T47D (cell line): ENCODE measurements around the gene MAT2B.

Source experiments
- DNase-seq, 2 experiments: peaks; one replicate each; pipeline versions ENCODE4 v3.0.0 to v3.0.0-alpha.2; 2011 to 2012; ENCODE audit warnings: low read depth in 1 of 2, low spot score in 1 of 2
- JUND ChIP-seq: IDR thresholded peaks from 2 replicates; pipeline ENCODE4 v1.6.1; 2012; ENCODE audit warnings: low read depth
- in situ Hi-C: cut with HindIII; loops from 2 replicates; pipeline ENCODE4 v1.10.0; 2016; ENCODE audit warnings: low sequenced_read_pairs, low pct_unique_long_range_greater_than_20kb

Gene MAT2B

DNA sequence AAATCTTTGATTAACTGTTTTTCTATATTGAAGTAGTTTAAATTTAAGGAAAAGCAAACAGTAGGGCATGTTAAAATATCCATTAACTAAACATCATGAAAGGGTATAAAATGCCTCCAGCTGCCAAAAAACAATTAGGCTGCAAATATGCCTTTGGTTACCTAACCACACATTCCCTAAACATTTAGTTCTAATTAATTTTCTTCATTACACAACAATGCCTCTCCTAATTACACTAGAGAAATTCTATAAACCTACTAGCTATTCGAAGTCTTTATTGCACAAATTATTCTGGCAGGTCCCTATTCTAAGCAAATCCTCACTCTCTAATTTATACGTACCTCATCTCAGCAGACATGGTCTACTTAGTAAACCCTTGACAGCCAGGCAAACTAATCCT is 37.4 kb downstream of the MAT2B start:
- in situ Hi-C loops, result no loop called here
- TF ChIP-seq JUND, result no peak
- no peak for DNase-seq

DNA sequence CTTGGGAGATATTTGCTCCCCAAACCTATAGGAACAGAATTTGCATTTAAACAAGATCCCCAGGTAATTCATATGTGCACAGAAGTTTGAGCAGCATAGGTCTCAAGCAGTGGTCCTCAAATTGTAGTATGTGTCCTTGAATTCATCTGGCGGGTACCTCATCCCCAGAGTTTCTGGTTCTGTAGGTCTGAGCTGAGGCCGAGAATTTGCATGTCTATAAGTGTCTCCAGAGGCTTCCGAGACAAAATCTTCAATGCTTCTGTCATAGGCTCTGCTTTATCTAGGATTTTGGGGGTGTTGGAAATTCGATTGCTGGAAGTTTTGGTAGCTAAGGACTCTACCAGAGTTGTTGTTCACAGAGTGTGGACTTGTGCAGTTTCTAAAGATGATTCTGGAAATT is 38.6 kb downstream of the MAT2B start:
- no peak for DNase-seq
- in situ Hi-C loops, result no loop called here
- TF ChIP-seq JUND, result no peak

DNA sequence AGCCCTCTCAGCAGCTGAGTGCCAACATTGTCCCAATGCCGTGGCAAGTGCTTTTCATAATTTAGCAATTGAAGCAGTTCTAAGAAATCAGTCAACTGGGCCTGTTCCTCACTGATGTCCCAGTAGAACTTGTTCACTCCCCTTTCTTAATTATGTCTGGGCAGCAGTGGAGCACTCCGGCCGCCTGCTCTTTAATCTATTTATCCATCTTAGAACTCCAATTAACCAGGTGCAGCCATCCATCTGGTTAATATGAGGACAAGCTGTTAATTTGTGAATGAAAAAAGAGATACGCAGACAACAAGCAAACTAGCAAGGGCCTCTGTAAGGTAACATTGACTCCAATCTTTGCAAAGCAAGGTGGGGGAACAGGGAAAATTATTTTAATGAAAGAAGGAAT is 39.4 kb downstream of the MAT2B start:
- in situ Hi-C loops, result no loop called here
- no peak for DNase-seq

DNA sequence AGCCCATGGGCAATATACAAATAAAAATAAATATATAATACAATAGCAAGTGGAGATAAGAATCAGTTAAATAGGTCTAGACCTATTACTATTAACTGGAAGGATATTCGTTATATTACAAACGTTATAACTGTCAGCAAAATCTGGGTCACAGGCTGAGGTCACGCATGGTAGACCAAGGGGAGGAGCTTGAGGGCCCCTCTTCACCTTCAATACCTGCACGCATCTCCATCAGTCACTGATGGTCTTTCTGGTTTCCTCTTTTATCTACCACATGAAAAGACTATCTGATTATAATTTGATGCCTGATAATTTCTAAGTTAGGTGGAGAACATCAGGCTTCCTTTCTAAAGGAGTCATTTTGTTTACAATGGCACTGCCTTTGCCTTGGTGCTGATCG is 43.2 kb downstream of the MAT2B start:
- in situ Hi-C loops, result no loop called here
- no peak for DNase-seq
- no peak for TF ChIP-seq JUND

More for the DNA sequence above, 39.4 kb downstream of the MAT2B start:
- TF ChIP-seq JUND, result no peak

DNA sequence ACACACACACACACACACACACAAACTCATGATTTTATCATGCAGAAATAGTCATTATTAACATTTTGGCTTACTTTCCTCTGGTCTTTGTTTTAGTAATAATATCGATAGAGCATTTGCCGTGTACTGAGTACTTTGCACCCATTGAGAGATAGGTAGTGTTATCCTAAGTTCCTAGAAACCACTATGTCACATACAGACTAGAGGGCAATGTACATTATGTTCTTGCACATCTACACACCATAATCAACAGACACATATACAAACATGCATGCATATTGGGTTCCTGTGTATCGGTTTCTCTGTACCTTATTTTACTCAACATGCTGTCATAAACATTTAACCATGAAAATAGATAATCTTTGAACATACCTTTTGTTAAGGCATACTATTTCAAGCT is 45.7 kb downstream of the MAT2B start:
- in situ Hi-C loops, result no loop called here

DNA sequence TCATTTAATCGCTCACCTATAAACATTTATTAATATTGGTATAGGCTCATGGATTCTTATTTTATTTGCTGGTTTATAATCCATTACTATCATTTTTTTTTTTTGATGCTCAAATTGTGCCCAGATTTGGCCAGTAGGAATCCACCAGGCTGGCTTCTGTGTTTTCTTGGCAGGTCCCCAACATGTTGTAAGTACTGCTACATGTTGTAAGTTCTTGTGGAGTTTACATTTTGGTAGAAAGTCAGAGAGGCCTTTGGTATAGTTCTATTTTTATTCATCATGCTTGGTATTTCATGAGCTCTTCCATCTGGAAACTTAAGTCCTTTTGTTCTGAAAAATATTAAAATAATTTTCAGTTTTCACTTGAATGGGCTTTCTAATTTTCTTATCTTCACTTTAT is 47.1 kb downstream of the MAT2B start:
- no peak for DNase-seq
- in situ Hi-C loops, result no loop called here
- no peak for TF ChIP-seq JUND

More for the DNA sequence above, 45.7 kb downstream of the MAT2B start:
- no peak for TF ChIP-seq JUND
- DNase-seq, result no peak

GRCh38 chr5:163561339-163561738 is 55.9 kb downstream of the MAT2B start:
- no peak for TF ChIP-seq JUND
- DNase-seq, result no peak
- in situ Hi-C loops, result no loop called here

GRCh38 chr5:163562071-163562470 is 56.7 kb downstream of the MAT2B start:
- no peak for TF ChIP-seq JUND
- no peak for DNase-seq
- in situ Hi-C loops, result no loop called here

GRCh38 chr5:163563112-163563511 is 57.7 kb downstream of the MAT2B start:
- DNase-seq, result no peak
- in situ Hi-C loops, result no loop called here
- TF ChIP-seq JUND, result no peak

DNA sequence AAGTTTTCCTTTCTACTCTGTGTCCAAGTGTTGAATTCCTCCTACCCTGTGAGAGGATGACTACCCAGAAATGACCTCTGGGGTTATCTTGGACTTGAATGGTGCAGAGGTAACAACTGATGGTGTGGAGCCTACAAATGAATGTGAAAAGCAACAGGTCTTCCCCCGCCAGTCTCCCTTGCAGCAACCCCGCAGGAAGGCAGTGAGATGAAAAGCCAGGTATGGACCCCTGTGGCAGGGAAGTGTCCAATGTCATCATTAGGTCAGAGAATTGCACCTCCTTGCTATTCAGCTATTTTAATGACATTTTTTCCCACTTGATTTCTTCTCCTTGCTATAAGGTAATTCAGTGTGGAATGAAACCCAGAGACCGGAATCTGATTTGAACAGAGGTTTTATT is 58.5 kb downstream of the MAT2B start:
- no peak for DNase-seq
- in situ Hi-C loops, result no loop called here
- no peak for TF ChIP-seq JUND

- DNase-seq, result peak; percentile 32 to 81
- TF ChIP-seq JUND, result no peak
- in situ Hi-C loops, result no loop called here
Measured at GRCh38 chr5:163564321-163564938, 59.0 kb downstream of the MAT2B start.

GRCh38 chr5:163565492-163565891 is 60.1 kb downstream of the MAT2B start:
- no peak for TF ChIP-seq JUND
- in situ Hi-C loops, result no loop called here
- peak in 1 of 2 experiments; percentile 58 for DNase-seq

- peak in 1 of 2 experiments; percentile 23 for DNase-seq
- TF ChIP-seq JUND, result no peak
- in situ Hi-C loops, result no loop called here
Measured at GRCh38 chr5:163565931-163566608, 60.7 kb downstream of the MAT2B start.

- TF ChIP-seq JUND, result no peak
- DNase-seq, result no peak
- in situ Hi-C loops, result no loop called here
Measured at GRCh38 chr5:163566678-163567077, 61.3 kb downstream of the MAT2B start.
